Activated CD4-positive, alpha-beta memory T cell treated with anti-CD3 and anti-CD28 coated beads, Interleukin-2, amount 10 ng/mL, durations not matched to agents 7 days and 5 days (primary cell): ENCODE results near the gene FAM151B. TPM values are rescaled to one million over a fixed set of nuclear protein-coding genes. Genes with fewer than 3 reads are reported as not detected.

Source experiments
- CTCF ChIA-PET: fragments of 350-600 bp; sonication (Branson Sonifier 250); formaldehyde crosslinking; loops from one replicate; lab custom pipeline; 2021; ENCODE audit warnings: antibody characterized with exemption, inconsistent platforms; lab: Charles Lee
- POLR2A ChIA-PET: fragments of 350-600 bp; sonication (Branson Sonifier 250); formaldehyde crosslinking; loops from one replicate; lab custom pipeline; 2021; ENCODE audit warnings: antibody characterized with exemption; lab: Charles Lee
- DNase-seq: peaks from one replicate; pipeline ENCODE4 v3.0.0-alpha.2; 2020
- H3K27ac Mint-ChIP-seq: one replicate; pipeline ENCODE4 v1.8.0; 2021; ENCODE audit warnings: mild to moderate bottlenecking, mixed read lengths
- H3K27me3 Mint-ChIP-seq: one replicate; pipeline ENCODE4 v1.8.0; 2021; ENCODE audit warnings: mixed read lengths
- H3K36me3 Mint-ChIP-seq: one replicate; pipeline ENCODE4 v1.8.0; 2021; ENCODE audit warnings: low read depth, mixed read lengths
- H3K4me1 Mint-ChIP-seq: one replicate; pipeline ENCODE4 v1.8.0; 2021; ENCODE audit warnings: mixed read lengths
- H3K4me3 Mint-ChIP-seq: one replicate; pipeline ENCODE4 v1.8.0; 2021; ENCODE audit warnings: mild to moderate bottlenecking, mixed read lengths
- H3K9me3 Mint-ChIP-seq: one replicate; pipeline ENCODE4 v1.8.0; 2021; ENCODE audit warnings: mixed read lengths
- total RNA-seq, 2 experiments: library from RNA; stranded (reverse); gene quantifications; one replicate each; pipeline ENCODE4 v1.2.3, GENCODE V29; 2021

FAM151B gene
- total RNA-seq, 2 experiments from 2014 or later, result 0.28 TPM; not detected in 1

DNA sequence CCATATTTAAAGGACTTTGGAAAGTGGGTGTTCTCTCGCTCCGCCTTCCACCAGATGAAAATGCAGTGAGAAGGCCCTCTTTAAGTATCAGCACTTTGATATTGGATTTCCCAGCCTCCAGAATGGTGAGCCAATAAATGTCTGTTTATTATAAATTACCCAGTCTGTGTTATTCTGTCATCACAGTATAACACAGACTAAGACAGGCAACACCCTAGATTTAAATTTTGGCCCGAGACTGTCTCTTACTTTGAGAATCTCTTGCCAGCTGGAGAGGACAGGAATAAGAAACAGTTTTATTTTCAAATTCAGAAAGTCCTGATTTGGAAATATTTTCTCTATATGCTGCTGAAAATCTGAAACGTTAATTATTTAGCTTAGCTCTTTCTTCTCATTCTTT, 21.5 kb downstream of the FAM151B start:
- POLR2A ChIA-PET, result no interaction called here
- H3K4me3 Mint-ChIP-seq, result no peak overlapping the region
- DNase-seq, result no peak
- CTCF ChIA-PET, result interaction anchor here (1.1 kb wide), 1 partner anchor 28 kb away, joined by 4 read pairs; no protein-coding TSS in a partner anchor
- H3K36me3 Mint-ChIP-seq, result no peaks in the 10 kb centered on the region
- no peak overlapping the region for H3K27ac Mint-ChIP-seq
- no peaks in the 10 kb centered on the region for H3K4me1 Mint-ChIP-seq
- H3K9me3 Mint-ChIP-seq, result no peaks in the 10 kb centered on the region
- no peaks in the 10 kb centered on the region for H3K27me3 Mint-ChIP-seq

DNA sequence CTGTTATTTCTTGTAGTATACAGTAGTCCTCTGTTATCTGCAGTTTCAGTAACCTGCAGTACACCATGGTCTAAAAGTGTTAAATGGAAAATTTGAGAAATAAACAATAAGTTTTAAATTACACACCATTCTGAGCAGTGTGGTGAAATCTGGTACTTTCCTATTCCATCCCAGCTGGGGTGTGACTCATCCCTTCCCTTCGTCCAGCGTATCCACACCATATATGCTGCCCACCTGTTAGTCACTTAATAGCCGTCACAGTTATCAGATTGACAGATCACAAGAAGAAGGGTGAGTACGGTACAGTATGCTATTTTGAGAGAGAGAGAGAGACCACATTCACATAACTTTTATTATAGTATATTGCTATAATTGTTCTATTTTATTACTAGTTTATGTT, 28.9 kb downstream of the FAM151B start:
- Mint-ChIP-seq H3K27me3 (no peaks in the 10 kb centered on the region), H3K4me1 (no peaks in the 10 kb centered on the region), H3K36me3 (no peaks in the 10 kb centered on the region), H3K4me3 (no peak overlapping the region), H3K27ac (no peak overlapping the region), H3K9me3 (no peaks in the 10 kb centered on the region)
- POLR2A ChIA-PET, result no interaction called here
- no peak for DNase-seq
- CTCF ChIA-PET, result no interaction called here

- POLR2A ChIA-PET, result no interaction called here
- Mint-ChIP-seq H3K4me3 (no peak overlapping the region), H3K4me1 (peaks cover 8% of the 10 kb centered on the region), H3K27me3 (peaks cover 5% of the 10 kb centered on the region), H3K36me3 (no peaks in the 10 kb centered on the region), H3K27ac (no peak overlapping the region), H3K9me3 (no peaks in the 10 kb centered on the region)
- no peak for DNase-seq
- CTCF ChIA-PET, result interaction anchor here (1.0 kb wide), 1 partner anchor 567 kb away, joined by 7 read pairs; no protein-coding TSS in a partner anchor
Measured at GRCh38 chr5:80540691-80541090, 52.8 kb downstream of the FAM151B start.

DNA sequence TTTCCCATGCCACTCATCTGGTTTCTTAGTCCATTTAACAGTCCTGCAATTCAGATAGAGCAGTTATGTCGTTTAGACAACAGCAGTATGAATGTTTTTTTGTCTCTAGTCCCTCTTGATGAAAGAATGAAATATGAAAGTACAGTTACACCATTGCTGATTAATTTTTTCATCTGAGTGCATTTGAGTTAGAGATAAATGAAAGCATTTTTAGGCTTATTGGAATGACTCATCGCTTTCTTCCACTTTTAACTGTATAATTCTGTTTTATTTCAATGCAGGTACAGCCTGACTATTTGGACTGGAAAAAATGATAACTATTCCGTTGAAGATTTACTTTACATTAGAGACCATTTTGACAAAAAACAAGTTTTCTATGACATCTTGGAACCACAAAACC, 53.5 kb downstream of the FAM151B start:
- POLR2A ChIA-PET, result no interaction called here
- DNase-seq, result no peak
- Mint-ChIP-seq H3K36me3 (no peaks in the 10 kb centered on the region), H3K4me3 (no peak overlapping the region), H3K27me3 (peaks cover 5% of the 10 kb centered on the region), H3K9me3 (no peaks in the 10 kb centered on the region), H3K4me1 (peaks cover 8% of the 10 kb centered on the region), H3K27ac (no peak overlapping the region)
- CTCF ChIA-PET, result interaction anchor here (1.0 kb wide), 1 partner anchor 566 kb away, joined by 7 read pairs; no protein-coding TSS in a partner anchor

DNA sequence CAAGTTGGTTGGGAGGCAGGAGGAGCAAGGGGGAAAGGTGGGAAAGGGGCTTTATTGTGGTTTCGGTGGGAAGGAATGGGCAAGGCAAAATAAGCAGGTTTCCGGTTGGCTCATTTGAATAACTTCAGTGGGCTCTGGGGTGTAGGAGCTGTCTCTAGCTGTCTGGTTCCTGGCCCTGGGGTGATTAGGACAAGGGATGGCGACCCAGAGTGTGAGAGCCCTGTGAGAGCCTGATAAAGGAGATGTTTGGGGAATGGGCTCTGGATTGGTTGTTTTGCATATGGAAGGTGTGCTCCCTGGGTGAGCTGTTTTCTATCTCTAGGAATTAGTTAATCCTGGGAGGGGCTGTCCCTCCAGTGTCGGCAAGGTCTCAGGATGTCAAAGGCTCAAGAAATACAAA, 66.7 kb downstream of the FAM151B start:
- Mint-ChIP-seq H3K36me3 (no peaks in the 10 kb centered on the region), H3K4me1 (no peaks in the 10 kb centered on the region), H3K27ac (no peak overlapping the region), H3K27me3 (peaks cover 35% of the 10 kb centered on the region), H3K9me3 (no peaks in the 10 kb centered on the region), H3K4me3 (no peak overlapping the region)
- ChIA-PET POLR2A (no interaction called here), CTCF (no interaction called here)
- no peak for DNase-seq

GRCh38 chr5:80555099-80555498, 67.2 kb downstream of the FAM151B start:
- Mint-ChIP-seq H3K9me3 (no peaks in the 10 kb centered on the region), H3K4me3 (no peak overlapping the region), H3K27me3 (peaks cover 31% of the 10 kb centered on the region), H3K36me3 (no peaks in the 10 kb centered on the region), H3K27ac (no peak overlapping the region), H3K4me1 (no peaks in the 10 kb centered on the region)
- ChIA-PET POLR2A (no interaction called here), CTCF (no interaction called here)
- no peak for DNase-seq

DNA sequence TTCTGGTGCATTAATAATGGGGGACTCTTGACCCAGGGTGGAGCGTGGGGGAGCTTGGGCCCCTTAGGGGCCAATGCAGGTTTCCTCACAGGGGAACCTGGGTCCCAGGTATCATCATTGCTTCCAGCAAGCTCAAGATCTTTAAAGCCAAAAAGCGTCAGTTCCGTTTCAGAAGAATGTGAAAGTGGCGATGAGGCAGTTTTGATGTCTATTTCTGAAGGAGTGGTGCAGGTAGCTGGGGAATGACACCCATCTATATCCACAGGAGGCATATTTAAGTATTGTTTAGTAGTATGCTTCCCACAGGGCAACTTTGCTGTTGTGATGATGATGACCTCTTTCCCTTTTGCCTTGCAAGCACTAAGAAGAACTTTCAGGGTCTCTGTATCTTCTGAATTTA, 71.3 kb downstream of the FAM151B start:
- Mint-ChIP-seq H3K36me3 (no peaks in the 10 kb centered on the region), H3K27ac (no peak overlapping the region), H3K4me3 (no peak overlapping the region), H3K27me3 (peaks cover 40% of the 10 kb centered on the region), H3K4me1 (no peaks in the 10 kb centered on the region), H3K9me3 (no peaks in the 10 kb centered on the region)
- ChIA-PET CTCF (no interaction called here), POLR2A (interaction anchor here (1.2 kb wide), 1 partner anchor 11 kb away, joined by 4 read pairs; the partner anchor contains the start of gene ANKRD34B)
- no peak for DNase-seq

GRCh38 chr5:80565330-80565729, 77.4 kb downstream of the FAM151B start:
- Mint-ChIP-seq H3K27ac (no peak overlapping the region), H3K27me3 (peaks cover 49% of the 10 kb centered on the region), H3K9me3 (no peaks in the 10 kb centered on the region), H3K36me3 (no peaks in the 10 kb centered on the region), H3K4me1 (no peaks in the 10 kb centered on the region), H3K4me3 (no peak overlapping the region)
- ChIA-PET POLR2A (no interaction called here), CTCF (interaction anchor here (0.5 to 0.7 kb wide), 2 partner anchors 47 to 461 kb away, joined by 3 read pairs; no protein-coding TSS in a partner anchor)
- no peak for DNase-seq

DNA sequence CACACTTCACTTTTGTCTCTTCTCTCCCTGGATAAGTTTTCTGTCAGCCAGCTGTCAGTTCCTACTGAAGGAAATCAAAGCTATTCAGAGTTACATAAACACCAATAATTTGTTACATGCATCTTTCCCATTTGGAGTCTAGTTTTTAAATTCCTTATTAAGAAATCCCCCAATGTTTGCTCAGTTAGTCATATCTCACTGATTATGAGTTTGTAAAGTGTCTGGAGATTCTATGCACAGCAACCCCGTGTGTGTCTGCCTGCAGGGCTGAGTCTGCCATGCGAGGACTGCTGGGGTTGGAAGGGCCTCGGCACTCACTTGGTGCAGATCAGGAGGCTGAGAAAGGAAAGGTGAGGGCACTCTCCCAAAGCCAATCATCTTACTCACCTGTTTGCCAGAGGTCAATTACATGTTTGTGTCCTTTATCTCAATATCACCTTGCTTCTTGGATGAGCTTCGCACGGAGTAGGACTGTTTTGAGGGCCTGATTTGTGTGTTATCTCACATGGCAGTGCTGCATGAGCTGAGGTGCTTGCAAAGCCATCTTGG, 78.9 kb downstream of the FAM151B start:
- Mint-ChIP-seq H3K27me3 (peaks cover 54% of the 10 kb centered on the region), H3K4me1 (peaks cover 4% of the 10 kb centered on the region), H3K27ac (no peak overlapping the region), H3K36me3 (no peaks in the 10 kb centered on the region), H3K4me3 (no peak overlapping the region), H3K9me3 (no peaks in the 10 kb centered on the region)
- DNase-seq, result no peak
- POLR2A ChIA-PET, result interaction anchor here (0.9 kb wide), 1 partner anchor 735 kb away, joined by 3 read pairs; the partner anchor contains the start of gene ZCCHC9
- CTCF ChIA-PET, result no interaction called here

DNA sequence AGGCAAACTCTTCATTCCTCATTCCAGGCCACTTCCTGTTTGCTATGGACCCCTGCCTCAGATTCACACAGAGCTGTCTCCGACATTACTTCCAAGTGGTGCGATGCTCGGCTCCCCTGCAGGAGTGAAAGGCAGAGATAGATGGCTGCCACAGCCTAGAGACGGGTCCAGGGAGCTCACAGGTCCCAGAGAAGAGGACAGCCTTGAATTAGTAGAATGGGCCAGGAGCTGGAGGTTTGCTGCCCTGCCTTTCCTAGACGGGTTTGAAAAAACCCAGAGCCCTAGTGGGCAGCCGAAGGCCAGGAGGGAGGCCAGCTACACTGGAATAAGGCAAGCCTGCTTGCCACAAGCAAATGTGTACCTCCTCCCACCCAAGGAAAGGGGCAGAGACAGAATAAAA, 80.4 kb downstream of the FAM151B start:
- DNase-seq, result no peak
- Mint-ChIP-seq H3K27ac (no peak overlapping the region), H3K4me3 (no peak overlapping the region), H3K27me3 (peaks cover 59% of the 10 kb centered on the region), H3K36me3 (no peaks in the 10 kb centered on the region), H3K4me1 (peaks cover 4% of the 10 kb centered on the region), H3K9me3 (no peaks in the 10 kb centered on the region)
- ChIA-PET POLR2A (no interaction called here), CTCF (no interaction called here)

DNA sequence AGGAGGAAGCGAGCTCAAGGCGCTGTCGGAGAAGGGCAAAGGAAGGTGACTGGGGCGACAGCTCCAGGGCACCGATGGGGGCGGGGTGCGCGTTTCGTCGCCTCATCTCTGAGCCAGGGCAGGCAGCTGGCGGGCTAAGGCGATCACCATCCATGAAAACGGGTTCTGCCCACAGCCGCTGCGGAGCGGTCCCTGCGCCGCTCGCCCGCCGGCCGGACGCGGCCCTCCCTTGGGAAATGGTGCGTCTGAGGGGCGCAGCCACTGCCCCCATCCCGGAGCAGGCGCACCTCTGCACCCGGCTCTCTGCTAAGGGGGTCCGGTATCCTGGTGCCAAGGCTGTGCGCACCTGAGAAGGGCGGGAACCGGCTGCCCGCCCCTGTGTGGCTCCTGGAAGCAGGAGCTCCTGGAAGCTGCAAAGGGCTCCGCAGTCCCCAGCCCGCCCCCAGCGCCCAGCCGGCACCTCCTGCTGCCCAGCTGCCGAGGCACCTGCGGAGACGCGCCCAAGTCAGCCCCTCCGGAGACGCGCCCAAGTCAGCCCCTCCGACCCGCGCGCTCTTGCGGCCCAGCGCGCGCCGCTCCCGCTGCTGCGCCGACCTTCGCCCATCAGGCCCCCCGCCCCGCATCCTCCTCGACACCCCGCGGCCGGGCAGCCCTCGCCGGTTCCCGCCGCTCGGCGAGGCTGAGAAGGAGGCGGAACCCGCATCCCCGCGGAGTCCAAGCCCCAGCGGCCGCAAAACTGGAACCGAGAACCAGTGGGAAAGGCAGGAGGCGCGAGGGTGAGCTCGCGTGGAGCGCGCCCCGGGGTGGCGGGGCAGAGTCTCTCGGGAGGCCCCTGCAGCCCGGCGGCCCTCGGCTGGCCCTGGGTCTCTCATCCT, 81.4 kb downstream of the FAM151B start:
- ChIA-PET CTCF (interaction anchor here (0.6 kb wide), 1 partner anchor 12 kb away, joined by 4 read pairs; no protein-coding TSS in a partner anchor), POLR2A (interaction anchor here (0.6 to 1.2 kb wide), 2 partner anchors 10 to 34 kb away, joined by 3 to 4 read pairs; no protein-coding TSS in a partner anchor)
- Mint-ChIP-seq H3K4me3 (peak overlapping the region; percentile 12), H3K36me3 (no peaks in the 10 kb centered on the region), H3K27me3 (peaks cover 65% of the 10 kb centered on the region), H3K9me3 (no peaks in the 10 kb centered on the region), H3K4me1 (peaks cover 4% of the 10 kb centered on the region), H3K27ac (no peak overlapping the region)
- no peak for DNase-seq

DNA sequence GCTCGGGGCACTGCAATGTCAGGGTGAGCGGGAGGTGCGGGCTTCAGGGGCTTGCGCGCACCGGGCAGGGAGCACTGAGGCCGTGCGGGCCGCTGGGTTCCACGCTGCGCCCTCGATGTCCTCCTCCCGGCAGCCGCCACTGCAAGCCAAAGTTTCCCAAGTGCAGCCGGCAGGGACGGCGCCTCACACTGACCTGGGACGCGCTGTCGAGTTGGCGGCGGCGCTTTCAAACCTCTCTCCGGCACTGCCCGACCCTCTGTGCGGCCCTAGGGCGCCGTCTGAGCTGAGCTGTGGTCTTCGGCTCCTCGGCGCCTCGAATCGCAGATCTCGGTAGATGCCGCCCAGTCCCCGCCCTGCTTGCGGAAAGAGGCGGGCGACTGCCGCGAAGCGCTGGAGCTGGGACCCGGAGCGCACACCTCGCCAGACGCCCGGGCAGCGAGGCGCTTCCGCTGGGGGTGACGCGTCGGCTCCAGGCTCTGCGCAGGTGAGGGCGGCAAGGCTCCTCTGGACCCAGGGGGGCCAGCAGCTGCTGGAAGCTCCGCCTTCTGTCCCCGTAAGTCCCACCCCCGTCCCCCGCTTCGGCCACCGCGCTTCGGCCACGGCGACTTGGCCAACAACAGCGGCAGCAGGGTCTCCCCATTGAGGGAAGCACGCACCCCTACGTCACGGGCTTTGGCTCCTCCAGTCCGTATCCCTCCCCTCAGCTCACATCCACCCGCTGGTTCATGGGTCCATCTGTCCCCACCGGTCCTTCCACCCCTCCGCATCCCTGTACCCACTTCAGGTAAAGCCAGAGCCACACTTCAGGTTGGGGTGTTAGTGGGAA, 82.3 kb downstream of the FAM151B start, which contains the start of gene ANKRD34B:
TSS of gene ANKRD34B (minus strand) at position 320 of the 826 bp plus-strand sequence. CDS start 10,261 bp downstream, outside the sequence.
- ChIA-PET POLR2A (interaction anchor here (1.2 kb wide), 1 partner anchor 11 kb away, joined by 4 read pairs; no protein-coding TSS in a partner anchor), CTCF (interaction anchor here (0.6 kb wide), 1 partner anchor 11 kb away, joined by 4 read pairs; no protein-coding TSS in a partner anchor)
- Mint-ChIP-seq H3K4me1 (peaks cover 4% of the 10 kb centered on the region), H3K9me3 (no peaks in the 10 kb centered on the region), H3K36me3 (no peaks in the 10 kb centered on the region), H3K27ac (no peak within 1 kb of the TSS), H3K27me3 (peaks cover 67% of the 10 kb centered on the region), H3K4me3 (peak within 1 kb of the TSS; percentile 47)
- DNase-seq, result peak; percentile 37
